Dendritic cell treated with granulocyte-macrophage colony-stimulating factor and Interleukin-4, amounts not matched to agents 40 ng/mL and 50 ng/mL, for 4 days (primary cell): ENCODE results near the gene TRABD2B.
A peak's percentile ranks its signal among the peaks of the same experiment; 100 is the strongest.

ENCODE experiments used
- H3K27ac Mint-ChIP-seq: one replicate; pipeline ENCODE4 v1.8.0; 2022; ENCODE audit warnings: mild to moderate bottlenecking, mixed read lengths
- H3K27me3 Mint-ChIP-seq: one replicate; pipeline ENCODE4 v1.8.0; 2022; ENCODE audit warnings: mild to moderate bottlenecking, mixed read lengths
- H3K36me3 Mint-ChIP-seq: one replicate; pipeline ENCODE4 v1.8.0; 2022; ENCODE audit warnings: low read depth, mixed read lengths
- H3K4me1 Mint-ChIP-seq: one replicate; pipeline ENCODE4 v1.8.0; 2022; ENCODE audit warnings: low read depth, mixed read lengths
- H3K4me3 Mint-ChIP-seq: one replicate; pipeline ENCODE4 v1.8.0; 2022; ENCODE audit warnings: mild to moderate bottlenecking, moderate library complexity, mixed read lengths
- H3K9me3 Mint-ChIP-seq: one replicate; pipeline ENCODE4 v1.8.0; 2022; ENCODE audit warnings: mixed read lengths
- intact Hi-C: fragments of 100-400 bp; cut with micrococcal nuclease; formaldehyde crosslinking; loops from one replicate; pipeline ENCODE4 v1.15.0; 2022

Gene TRABD2B

GRCh38 chr1:47997289-47998200 lies at the start of gene TRABD2B:
TSS of gene TRABD2B (minus strand) at chr1:47997385.
- intact Hi-C loops = loop anchor here (2.0 kb wide), 1 partner anchor 237 kb away; no protein-coding TSS in a partner anchor
- H3K4me3 Mint-ChIP-seq = peak within 1 kb of the TSS; percentile 73
- H3K36me3 Mint-ChIP-seq = no peaks in the 10 kb centered on the region
- peaks cover 67% of the 10 kb centered on the region for H3K27me3 Mint-ChIP-seq
- H3K4me1 Mint-ChIP-seq = peaks cover 5% of the 10 kb centered on the region
- no peak within 1 kb of the TSS for H3K27ac Mint-ChIP-seq
- H3K9me3 Mint-ChIP-seq = no peaks in the 10 kb centered on the region

- intact Hi-C loops = no loop called here
- no peaks in the 10 kb centered on the region for H3K36me3 Mint-ChIP-seq
- no peak overlapping the region for H3K27ac Mint-ChIP-seq
- H3K4me3 Mint-ChIP-seq = no peak overlapping the region
- H3K9me3 Mint-ChIP-seq = no peaks in the 10 kb centered on the region
- no peaks in the 10 kb centered on the region for H3K4me1 Mint-ChIP-seq
- H3K27me3 Mint-ChIP-seq = peaks cover 16% of the 10 kb centered on the region
Observed at GRCh38 chr1:48044311-48044710, 47.1 kb upstream of the TRABD2B start.

- no peak overlapping the region for H3K27ac Mint-ChIP-seq
- H3K4me1 Mint-ChIP-seq = no peaks in the 10 kb centered on the region
- no peak overlapping the region for H3K4me3 Mint-ChIP-seq
- H3K27me3 Mint-ChIP-seq = peaks cover 16% of the 10 kb centered on the region
- H3K9me3 Mint-ChIP-seq = no peaks in the 10 kb centered on the region
- intact Hi-C loops = no loop called here
- no peaks in the 10 kb centered on the region for H3K36me3 Mint-ChIP-seq
Observed at GRCh38 chr1:48043622-48044021, 46.4 kb upstream of the TRABD2B start.

- H3K36me3 Mint-ChIP-seq = no peaks in the 10 kb centered on the region
- intact Hi-C loops = no loop called here
- peaks cover 16% of the 10 kb centered on the region for H3K27me3 Mint-ChIP-seq
- H3K27ac Mint-ChIP-seq = no peak overlapping the region
- no peaks in the 10 kb centered on the region for H3K4me1 Mint-ChIP-seq
- no peaks in the 10 kb centered on the region for H3K9me3 Mint-ChIP-seq
- no peak overlapping the region for H3K4me3 Mint-ChIP-seq
Observed at GRCh38 chr1:48040154-48040553, 43.0 kb upstream of the TRABD2B start.

- H3K27me3 Mint-ChIP-seq = peaks cover 16% of the 10 kb centered on the region
- no peaks in the 10 kb centered on the region for H3K36me3 Mint-ChIP-seq
- intact Hi-C loops = no loop called here
- H3K9me3 Mint-ChIP-seq = no peaks in the 10 kb centered on the region
- no peak overlapping the region for H3K4me3 Mint-ChIP-seq
- H3K27ac Mint-ChIP-seq = no peak overlapping the region
- no peaks in the 10 kb centered on the region for H3K4me1 Mint-ChIP-seq
Observed at GRCh38 chr1:48039088-48040054, 42.2 kb upstream of the TRABD2B start.

GRCh38 chr1:48038270-48038767 lies 41.1 kb upstream of the TRABD2B start:
- intact Hi-C loops = no loop called here
- Mint-ChIP-seq H3K27me3 (peaks cover 16% of the 10 kb centered on the region), H3K27ac (no peak overlapping the region), H3K9me3 (no peaks in the 10 kb centered on the region), H3K36me3 (no peaks in the 10 kb centered on the region), H3K4me1 (no peaks in the 10 kb centered on the region), H3K4me3 (no peak overlapping the region)

- H3K4me3 Mint-ChIP-seq = no peak overlapping the region
- intact Hi-C loops = no loop called here
- no peaks in the 10 kb centered on the region for H3K36me3 Mint-ChIP-seq
- H3K27ac Mint-ChIP-seq = no peak overlapping the region
- H3K9me3 Mint-ChIP-seq = no peaks in the 10 kb centered on the region
- H3K27me3 Mint-ChIP-seq = peaks cover 13% of the 10 kb centered on the region
- no peaks in the 10 kb centered on the region for H3K4me1 Mint-ChIP-seq
Observed at GRCh38 chr1:48036710-48037355, 39.6 kb upstream of the TRABD2B start.

- no peaks in the 10 kb centered on the region for H3K4me1 Mint-ChIP-seq
- H3K27ac Mint-ChIP-seq = no peak overlapping the region
- no peaks in the 10 kb centered on the region for H3K9me3 Mint-ChIP-seq
- intact Hi-C loops = no loop called here
- no peaks in the 10 kb centered on the region for H3K36me3 Mint-ChIP-seq
- H3K4me3 Mint-ChIP-seq = no peak overlapping the region
- H3K27me3 Mint-ChIP-seq = peaks cover 10% of the 10 kb centered on the region
Observed at GRCh38 chr1:48035371-48036141, 38.4 kb upstream of the TRABD2B start.

GRCh38 chr1:48033495-48034045 lies 36.4 kb upstream of the TRABD2B start:
- H3K36me3 Mint-ChIP-seq = no peaks in the 10 kb centered on the region
- H3K4me3 Mint-ChIP-seq = no peak overlapping the region
- no peak overlapping the region for H3K27ac Mint-ChIP-seq
- H3K9me3 Mint-ChIP-seq = no peaks in the 10 kb centered on the region
- H3K27me3 Mint-ChIP-seq = peaks cover 5% of the 10 kb centered on the region
- no peaks in the 10 kb centered on the region for H3K4me1 Mint-ChIP-seq
- intact Hi-C loops = no loop called here

GRCh38 chr1:48031676-48032075 lies 34.5 kb upstream of the TRABD2B start:
- Mint-ChIP-seq H3K4me3 (no peak overlapping the region), H3K9me3 (no peaks in the 10 kb centered on the region), H3K4me1 (no peaks in the 10 kb centered on the region), H3K27ac (no peak overlapping the region), H3K36me3 (no peaks in the 10 kb centered on the region), H3K27me3 (peaks cover 2% of the 10 kb centered on the region)
- intact Hi-C loops = no loop called here

- peaks cover 2% of the 10 kb centered on the region for H3K27me3 Mint-ChIP-seq
- no peaks in the 10 kb centered on the region for H3K9me3 Mint-ChIP-seq
Observed at GRCh38 chr1:48030696-48031365, 33.6 kb upstream of the TRABD2B start.

GRCh38 chr1:48030211-48030610 lies 33.0 kb upstream of the TRABD2B start:
- Mint-ChIP-seq H3K36me3 (no peaks in the 10 kb centered on the region), H3K4me3 (no peak overlapping the region), H3K27me3 (no peaks in the 10 kb centered on the region), H3K4me1 (no peaks in the 10 kb centered on the region), H3K27ac (no peak overlapping the region), H3K9me3 (no peaks in the 10 kb centered on the region)
- intact Hi-C loops = no loop called here

More at GRCh38 chr1:48030696-48031365, 33.6 kb upstream of the TRABD2B start:
- Mint-ChIP-seq H3K27ac (no peak overlapping the region), H3K36me3 (no peaks in the 10 kb centered on the region), H3K4me3 (no peak overlapping the region), H3K4me1 (no peaks in the 10 kb centered on the region)
- intact Hi-C loops = no loop called here
